GM18909 (cell line): ENCODE data around the gene STS.

ENCODE experiments used
- ATAC-seq: cut with Tn5 transposase; IDR thresholded peaks from one replicate; pipeline ENCODE4 v1.9.1; 2021; ENCODE audit warnings: mild to moderate bottlenecking; ENCODE audit not compliant: unreplicated experiment, poor library complexity

STS gene, protein sequence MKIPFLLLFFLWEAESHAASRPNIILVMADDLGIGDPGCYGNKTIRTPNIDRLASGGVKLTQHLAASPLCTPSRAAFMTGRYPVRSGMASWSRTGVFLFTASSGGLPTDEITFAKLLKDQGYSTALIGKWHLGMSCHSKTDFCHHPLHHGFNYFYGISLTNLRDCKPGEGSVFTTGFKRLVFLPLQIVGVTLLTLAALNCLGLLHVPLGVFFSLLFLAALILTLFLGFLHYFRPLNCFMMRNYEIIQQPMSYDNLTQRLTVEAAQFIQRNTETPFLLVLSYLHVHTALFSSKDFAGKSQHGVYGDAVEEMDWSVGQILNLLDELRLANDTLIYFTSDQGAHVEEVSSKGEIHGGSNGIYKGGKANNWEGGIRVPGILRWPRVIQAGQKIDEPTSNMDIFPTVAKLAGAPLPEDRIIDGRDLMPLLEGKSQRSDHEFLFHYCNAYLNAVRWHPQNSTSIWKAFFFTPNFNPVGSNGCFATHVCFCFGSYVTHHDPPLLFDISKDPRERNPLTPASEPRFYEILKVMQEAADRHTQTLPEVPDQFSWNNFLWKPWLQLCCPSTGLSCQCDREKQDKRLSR

DNA sequence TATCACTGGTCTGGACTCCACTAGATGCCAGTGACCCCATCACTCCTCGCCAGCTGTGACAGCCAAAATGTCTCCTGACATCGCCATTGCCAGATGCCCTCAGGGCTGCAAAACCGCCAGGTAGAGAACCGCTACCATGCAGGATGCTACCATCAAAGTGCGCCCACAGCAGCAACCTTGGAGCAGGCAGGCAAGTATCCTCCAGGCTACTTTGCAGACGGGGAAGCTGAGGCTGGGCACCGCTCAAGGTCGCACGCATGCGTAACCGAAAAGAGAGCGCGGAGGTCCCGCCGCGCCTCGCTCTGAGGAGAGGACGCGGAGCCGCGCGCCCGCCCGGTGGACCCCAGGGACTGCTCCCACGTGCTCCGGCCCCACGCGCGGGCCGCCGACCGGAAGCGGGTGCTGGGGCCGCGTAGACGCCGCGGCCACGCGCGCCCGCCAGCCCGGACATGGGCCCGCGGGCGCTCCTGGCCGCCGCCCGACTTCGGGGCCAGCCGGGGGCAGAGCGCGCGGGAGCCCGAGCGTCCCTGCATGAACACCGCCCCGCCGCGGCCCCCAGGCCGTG is at the start of gene STS:
STS (plus strand) TSS at position 300 of the 565 bp plus-strand sequence. CDS start 105,488 bp downstream, outside the sequence.
- ATAC-seq = peak; percentile 59

DNA sequence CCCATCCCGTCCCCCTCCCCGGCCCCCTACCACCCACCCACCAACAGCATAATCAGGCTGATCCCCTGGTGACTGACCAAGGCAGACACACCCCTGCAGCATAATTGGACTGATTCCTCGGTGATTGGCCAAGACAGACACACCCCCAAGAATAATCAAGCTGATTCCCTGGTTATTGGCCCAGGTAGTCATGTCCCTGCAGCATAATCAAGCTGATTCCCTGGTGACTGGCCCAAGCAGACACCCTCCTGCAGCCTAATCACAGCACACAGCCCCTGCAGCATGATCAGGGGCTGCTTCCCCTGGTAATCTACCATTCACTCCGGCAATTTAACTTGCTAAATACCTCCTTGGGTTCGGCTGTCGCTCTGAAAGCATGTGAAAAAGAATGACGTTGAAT is 47.5 kb upstream of the STS start:
- ATAC-seq = no peak

DNA sequence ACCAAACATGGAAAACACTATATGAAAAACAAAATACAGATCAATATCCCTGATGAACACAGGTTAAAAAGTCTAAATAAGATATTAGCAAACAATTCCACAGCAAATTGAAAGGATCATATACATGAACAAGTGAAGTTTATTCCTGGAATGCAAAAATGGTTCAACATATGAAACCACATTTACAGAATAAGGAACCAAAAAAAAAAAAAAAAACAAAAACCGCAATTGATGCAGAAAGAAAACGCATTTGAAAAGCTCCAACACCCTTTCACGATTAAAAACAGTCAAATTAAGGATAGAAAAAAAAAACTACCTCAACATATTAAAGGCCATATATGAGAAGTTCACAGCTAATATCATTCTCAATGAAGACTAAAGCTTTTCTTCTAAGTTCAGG is 45.4 kb upstream of the STS start:
- no peak for ATAC-seq

DNA sequence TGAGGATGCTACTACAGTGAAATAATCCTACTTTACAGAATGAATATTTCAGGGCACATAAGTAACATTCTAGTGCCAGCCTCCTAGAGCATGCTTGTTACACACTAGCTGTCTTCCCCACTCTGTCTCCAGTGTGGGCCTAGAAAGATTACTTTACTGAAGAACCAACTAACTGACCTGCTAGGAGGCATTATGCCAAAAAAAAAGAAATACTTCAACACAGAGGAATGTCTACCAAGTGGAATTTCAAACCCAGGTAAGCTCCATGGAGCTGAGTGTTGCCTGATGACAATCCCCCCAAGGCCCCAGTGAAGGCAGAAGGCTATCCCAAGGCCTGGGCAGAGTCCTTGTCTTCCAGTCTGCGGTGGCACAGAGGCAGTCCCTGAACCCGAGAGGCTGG is 40.9 kb upstream of the STS start:
- ATAC-seq = no peak

DNA sequence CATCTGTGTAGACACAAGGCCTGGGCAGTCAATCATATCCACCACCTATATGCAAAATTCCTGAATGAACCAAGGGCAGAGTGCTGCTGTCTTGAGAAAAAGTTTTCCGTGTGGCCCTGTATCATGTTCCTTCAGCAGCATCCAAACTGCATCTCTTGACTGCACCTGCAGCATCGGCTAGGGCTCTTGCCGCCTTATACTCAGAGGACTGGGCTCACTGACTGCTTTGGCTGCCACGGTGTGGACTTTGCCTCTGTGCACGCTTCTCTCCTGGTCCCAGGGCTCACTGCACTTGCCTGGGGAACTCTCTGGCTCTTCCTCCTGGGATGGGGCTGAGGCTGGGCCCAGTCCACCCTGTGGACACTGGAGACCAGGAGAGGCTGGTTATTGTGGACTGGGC is 39.5 kb upstream of the STS start:
- no peak for ATAC-seq

DNA sequence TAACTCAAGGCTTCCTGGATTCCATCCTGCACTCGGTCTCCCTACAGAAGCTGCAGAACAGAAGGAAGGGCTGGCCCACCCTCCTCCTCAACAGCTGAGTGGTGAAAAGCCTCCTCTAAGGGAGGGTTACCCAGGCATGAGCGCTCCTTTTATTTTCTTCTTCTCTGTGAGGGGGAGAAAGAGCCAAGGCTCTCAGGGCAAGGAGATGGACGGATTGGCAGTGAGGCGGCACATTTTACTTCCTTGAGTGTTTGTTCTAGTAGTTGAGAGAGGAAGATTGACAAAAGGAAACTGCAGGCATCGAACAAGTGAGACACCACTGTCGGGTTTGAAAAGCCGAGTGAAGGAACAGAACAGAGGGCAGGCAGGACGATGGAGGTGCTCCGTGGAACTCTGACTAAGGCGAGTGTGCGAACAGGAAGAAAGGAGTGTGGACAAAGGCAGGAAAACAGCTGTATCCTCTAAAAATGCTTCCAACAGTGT is 38.4 kb upstream of the STS start:
- no peak for ATAC-seq

DNA sequence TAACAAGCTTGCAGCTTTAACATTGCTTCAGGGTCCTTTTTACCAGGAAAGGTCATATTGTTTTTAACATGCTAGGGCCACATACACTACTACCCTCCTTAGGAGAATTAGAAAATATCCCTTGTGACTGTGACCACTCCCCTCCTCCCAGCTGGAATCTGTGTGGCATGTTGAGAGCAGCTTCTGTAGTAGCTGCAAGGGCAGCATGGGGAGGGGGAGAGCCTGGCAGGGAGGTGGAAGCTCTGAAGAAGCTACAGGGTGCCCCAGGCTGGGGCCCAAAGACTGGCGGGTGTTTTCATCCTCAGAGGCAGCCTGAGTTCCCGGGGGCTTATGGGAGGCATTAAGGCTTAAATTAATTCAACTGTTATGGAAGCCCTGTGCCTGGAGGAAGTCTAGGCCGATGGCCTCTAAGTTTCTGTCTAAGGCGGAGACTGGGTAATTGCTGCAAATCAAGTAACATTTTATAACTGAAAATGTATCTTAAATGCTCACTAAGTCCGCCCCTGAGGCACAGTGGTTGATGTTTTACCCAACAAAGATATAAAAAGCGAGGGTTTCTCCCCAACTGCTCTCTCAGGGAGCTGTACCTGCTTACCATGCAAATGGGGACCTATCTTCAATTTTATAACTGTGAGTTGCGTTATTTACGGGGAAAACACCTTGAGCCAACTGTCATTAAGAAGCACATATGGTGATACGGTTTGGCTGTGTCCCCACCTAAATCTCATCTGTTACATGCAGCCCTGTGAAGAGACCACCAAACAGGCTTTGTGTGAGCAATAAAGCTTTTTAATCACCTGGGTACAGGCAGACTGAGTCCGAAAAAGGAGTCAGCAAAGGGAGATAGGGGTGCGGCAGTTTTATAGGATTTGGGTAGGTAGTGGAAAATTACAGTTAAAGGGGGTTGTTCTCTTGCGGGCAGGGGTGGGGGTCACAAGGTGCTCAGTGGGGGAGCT is 37.4 kb upstream of the STS start:
- ATAC-seq = peak; percentile 84

DNA sequence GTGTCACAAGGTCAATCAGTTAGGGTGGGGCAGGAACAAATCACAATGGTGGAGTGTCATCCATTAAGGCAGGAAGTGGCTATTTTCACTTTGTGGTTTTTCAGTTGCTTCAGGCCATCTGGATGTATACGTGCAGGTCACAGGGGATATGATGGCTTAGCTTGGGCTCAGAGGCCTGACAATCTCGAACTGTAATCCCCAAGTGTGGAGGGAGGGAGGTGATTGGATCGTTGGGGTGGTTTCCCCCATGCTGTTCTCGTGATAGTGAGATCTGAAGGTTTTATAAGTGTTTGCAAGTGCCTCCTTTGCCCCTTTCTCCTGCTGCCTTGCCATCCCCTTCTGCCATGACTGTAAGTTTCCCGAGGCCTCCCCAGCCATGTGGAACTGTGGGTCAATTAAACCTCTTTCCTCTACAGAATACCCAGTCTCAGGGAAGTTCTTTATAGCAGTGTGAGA is 36.7 kb upstream of the STS start:
- ATAC-seq = peak; percentile 56

DNA sequence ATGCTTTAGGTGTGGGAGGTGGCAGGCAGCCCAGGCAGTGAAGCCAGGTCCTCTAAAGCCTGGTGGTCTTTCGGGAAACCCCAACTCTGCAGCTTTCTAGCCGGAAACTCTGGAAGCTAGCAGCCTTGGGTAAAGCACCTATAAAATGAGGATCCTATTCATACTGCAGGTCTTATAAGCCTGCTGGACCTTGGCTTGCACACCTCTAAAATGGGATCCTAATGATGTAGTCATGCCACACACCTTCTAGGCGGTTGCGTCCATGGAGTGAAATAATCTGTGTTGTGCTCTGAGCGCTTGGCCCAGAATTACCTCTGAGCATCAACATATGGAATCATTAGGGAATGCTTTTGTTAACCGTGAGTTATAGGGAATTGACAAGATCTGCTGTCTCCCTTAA is 36.0 kb upstream of the STS start:
- ATAC-seq = no peak

DNA sequence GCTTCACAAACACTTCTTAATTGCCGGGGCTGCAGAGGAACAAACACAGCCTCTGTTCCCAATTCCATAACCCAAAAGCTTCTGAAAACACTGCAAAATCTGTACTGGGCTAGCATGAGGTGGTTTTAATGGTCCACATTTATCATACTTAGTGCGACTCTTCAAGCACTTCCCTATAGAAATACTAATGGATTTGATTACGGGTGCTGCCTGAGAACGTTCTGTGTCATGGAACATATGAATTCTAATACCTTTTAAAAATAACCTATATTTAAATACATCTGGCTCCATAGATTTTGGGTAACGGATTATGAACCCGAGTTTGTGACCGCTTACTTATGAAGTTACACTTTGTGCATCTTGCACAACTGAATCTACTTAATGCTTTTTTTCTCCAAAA is 35.4 kb upstream of the STS start:
- no peak for ATAC-seq

DNA sequence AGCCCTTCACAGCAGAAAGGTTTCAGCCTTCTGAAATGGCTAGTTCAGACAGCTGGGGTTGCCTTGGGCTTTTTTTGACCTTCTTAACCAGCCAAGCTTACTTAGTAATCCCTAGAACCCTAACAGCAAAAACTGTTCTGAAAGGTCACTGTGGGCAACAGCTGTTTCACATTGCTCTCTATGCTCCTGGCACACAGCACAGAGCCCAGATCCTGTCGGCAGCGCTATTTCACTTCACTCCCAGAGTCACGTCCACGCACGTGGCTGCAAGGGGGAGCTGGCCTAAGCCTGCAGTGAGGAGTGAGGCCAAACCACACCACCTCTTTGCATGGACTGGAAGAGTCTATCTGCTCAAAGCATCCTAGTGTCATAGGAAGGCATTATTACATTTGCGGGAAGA is 32.0 kb upstream of the STS start:
- ATAC-seq = peak; percentile 78

DNA sequence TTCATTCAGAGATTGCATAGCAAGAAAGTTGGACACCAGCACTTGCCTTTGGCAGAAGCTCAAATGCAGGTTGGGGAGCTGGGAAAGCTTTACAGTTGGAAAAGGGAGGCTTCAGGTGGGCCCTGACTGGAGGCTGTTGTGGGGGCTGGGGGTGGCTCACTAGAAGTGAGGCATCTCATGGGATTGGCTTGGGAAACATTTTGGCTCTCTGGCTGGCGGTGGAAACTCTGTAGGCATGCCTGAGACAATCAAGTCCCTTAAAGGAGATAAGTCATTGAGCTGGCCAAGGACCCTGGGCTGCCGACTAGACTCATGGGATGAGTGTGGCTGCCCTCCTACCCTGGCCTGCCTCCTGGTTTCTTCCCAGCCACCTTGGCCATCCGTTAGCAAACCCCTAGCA is 31.4 kb upstream of the STS start:
- no peak for ATAC-seq

DNA sequence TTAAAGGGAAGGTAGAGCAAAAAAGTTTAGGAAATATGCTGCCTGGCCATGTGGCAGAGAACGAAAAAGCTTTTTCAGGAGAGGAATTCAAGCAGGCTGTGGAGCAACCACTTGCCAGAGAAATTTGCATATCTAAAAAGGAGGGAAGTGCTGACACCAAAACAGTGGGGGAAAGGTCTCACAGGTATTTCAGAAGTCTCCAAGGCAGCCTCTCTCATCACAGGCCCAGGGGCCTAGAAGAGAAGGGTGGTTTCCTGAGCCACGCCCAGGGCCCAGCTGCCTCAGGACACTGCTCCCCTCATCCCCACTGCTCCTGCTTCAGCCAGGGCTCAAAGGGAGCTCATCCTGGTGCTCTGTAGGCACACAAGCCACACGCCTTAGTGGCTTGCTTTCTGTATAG is 29.9 kb upstream of the STS start:
- ATAC-seq = peak; percentile 43

DNA sequence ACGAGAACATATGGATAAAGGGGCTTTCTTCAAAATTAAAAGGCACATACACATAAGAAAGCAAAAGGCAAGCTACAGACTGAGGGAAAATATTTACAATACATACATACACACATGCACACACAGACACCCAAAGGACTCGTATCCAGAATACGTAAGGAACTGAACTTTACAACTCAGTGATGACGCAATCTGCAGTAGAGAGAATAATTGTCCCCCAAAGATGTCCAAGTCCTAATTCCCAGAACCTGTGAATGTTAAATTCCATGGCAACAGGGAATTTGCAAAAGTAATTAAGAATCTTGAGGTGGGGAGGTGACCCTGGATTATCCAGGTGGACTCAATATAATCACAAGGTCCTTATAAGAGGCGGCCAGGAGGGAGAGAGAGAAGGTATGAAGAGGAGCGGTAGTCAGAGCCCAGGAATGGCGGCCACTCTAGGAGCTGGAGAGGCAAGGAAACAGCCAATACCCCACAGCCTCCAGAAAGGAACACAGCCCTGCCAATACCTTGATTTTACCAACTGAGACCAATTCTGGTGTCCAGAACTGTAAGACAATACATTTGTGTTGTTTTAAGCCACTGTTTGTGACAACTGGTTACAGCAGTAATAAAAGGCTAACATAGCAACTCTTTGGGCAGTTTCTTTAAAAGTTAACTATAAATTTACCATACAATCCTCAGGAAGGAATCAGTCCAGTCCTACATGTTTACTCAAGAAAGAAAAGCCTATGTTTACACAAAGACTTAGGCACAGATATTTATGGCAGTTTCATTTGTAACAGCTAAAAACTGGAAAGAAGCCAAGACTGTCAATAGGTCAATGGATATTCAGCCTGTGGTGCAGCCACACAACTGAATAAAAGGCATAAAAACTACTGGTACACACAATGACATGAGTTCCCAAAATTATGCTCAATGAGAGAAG is 27.3 kb upstream of the STS start:
- no peak for ATAC-seq

DNA sequence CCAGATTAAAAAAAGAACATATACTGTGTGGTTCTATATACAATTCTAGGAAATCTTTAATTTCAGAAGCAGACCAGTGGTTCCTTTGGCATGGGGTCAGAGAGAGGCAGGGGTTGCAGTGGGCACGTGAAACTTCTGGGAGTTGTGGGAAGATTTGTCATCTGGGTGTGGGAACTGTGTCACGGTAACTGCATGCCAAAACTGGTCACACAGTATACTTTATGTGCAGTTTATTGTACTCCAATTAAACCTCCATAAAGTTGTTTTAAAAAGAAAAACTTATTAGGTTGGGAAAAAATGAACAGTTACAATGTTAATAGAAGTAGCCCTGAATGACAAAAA is 26.7 kb upstream of the STS start:
- ATAC-seq = no peak

DNA sequence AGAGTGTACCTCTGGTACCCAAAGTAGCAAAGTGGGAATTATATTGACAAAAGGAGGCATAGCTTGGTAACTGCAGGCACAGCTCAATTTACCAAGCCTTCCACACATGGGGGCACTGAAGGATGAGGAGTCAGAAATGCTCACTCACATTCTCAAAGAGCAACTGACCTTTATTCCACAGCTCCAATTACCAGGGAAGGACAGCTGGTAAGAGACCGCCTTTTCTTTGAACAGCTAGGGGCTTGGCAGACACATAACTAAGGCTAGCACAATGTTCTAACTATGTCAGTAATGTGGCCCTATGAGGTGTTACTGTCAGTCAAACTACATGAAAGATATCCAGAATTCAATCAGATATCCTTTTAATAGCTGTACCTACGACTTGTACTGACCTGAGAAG is 20.5 kb upstream of the STS start:
- no peak for ATAC-seq

DNA sequence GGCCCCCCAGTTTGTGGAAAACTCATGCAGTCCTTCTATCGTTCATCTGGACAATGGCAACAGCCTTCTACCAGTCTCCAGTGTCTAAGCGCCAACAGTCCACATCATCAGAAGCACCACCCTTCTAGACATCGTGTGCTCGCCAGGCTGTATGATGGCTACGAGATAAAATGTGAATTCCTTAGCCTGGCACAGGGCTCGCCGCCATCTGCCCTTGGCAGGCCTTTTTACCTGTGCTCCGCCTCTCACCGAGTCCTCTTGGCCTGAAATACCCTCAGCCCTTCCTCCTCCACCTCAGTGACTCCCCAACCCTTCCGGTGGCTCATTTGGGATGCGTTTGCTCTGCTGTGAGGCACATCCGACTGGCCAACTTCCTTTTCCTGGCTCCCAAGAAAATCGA is 15.9 kb upstream of the STS start:
- ATAC-seq = no peak

DNA sequence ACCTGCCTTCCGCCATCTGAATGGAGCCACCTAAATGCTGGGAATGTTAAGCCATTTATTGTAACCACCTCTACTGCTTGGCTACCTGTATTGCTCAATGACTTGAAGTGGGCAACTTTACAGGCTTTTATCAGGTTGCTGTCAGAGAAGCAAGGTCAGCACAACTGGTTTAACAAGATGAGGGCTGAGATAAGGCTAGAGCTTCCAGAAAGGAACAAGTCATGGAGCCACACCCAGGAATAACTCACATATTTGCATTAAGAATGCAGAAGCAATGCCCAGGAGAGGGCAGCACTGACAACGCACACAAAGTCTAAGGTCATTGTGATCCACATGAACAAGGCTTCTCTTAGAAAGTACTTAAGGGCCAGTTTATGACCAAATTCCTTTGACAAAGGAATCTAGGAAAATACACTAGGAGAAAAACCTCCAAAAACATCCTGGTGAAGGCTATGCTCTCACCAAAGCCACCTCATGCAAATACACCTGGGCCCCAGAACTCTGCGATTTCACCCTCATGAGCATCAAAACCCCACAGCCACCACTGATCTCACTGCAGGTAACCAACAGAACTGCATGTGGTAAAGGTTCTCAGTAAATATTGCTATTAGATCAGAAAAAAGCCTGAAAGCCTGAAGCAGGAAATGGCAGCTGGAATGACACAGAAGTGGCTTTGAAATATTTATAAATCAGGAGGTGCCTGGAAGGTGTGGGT is 15.0 kb upstream of the STS start:
- peak; percentile 86 for ATAC-seq

DNA sequence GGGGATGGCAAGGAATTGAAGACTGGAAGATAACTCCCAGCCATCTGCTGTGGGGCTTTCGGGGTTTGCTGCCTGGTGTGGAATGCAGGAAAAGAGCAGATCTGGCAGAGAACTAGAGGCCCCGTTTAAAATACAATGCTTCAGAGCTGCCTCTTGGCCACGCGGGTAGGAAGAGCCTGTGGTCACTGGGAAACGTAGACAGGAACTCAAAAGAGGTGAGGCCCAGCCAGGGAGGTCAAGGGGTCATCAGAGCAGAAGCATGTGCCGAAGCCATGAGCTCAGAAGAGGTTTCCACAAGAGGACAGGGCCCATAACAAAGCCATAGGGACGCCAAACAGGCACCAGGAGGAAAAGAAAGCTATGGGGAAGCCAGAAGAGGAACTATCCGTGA is 14.5 kb upstream of the STS start:
- ATAC-seq = peak; percentile 28
